Liver (tissue), 3 donors: ENCODE results near the gene MAPK8IP2.

Experiments used
- JUND ChIP-seq, 2 donors: IDR thresholded peaks; 2 replicates each; pipeline ENCODE4 v1.6.1; 2016; ENCODE audit warnings: antibody characterized with exemption in 2 of 2
- REST ChIP-seq: IDR thresholded peaks from 2 replicates; pipeline ENCODE4 v1.6.1; 2016; ENCODE audit warnings: antibody characterized with exemption, mild to moderate bottlenecking
- SP1 ChIP-seq: IDR thresholded peaks from 2 replicates; pipeline ENCODE4 v1.6.1; 2018; ENCODE audit warnings: antibody characterized with exemption, mild to moderate bottlenecking
- TF ChIP-seq, protein P1 (sequence below): fragments of 150-350 bp; IDR thresholded peaks from 2 replicates; pipeline ENCODE4 v1.5.1; 2017; ENCODE audit warnings: improper control_type of control experiment, low read depth, low read length; ENCODE audit not compliant: missing input control
- donor health status: healthy.
- donor health status: healthy.

GRCh38 chr22:50621356-50621880 lies 20.8 kb downstream of the MAPK8IP2 start:
- TF ChIP-seq, protein P1, sequence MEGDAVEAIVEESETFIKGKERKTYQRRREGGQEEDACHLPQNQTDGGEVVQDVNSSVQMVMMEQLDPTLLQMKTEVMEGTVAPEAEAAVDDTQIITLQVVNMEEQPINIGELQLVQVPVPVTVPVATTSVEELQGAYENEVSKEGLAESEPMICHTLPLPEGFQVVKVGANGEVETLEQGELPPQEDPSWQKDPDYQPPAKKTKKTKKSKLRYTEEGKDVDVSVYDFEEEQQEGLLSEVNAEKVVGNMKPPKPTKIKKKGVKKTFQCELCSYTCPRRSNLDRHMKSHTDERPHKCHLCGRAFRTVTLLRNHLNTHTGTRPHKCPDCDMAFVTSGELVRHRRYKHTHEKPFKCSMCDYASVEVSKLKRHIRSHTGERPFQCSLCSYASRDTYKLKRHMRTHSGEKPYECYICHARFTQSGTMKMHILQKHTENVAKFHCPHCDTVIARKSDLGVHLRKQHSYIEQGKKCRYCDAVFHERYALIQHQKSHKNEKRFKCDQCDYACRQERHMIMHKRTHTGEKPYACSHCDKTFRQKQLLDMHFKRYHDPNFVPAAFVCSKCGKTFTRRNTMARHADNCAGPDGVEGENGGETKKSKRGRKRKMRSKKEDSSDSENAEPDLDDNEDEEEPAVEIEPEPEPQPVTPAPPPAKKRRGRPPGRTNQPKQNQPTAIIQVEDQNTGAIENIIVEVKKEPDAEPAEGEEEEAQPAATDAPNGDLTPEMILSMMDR, result no peak
- TF ChIP-seq JUND (IDR thresholded peaks at IDR 0.05) (no peak), REST (no peak), SP1 (no peak)
